Gastrocnemius medialis (tissue), 4 donors: Measurements from ENCODE around the gene C1QTNF8. TPM values are rescaled to one million over a fixed set of nuclear protein-coding genes. Genes with fewer than 3 reads are reported as not detected.

ENCODE experiments used
- ATAC-seq, 2 donors: fragments of 150-250 bp; one replicate each; pipeline ENCODE4 v1.9.1; 2016
- DNase-seq, 2 donors: peaks; one replicate each; pipeline ENCODE4 v3.0.0-alpha.2; 2019
- H3K27ac ChIP-seq, 4 donors: fragments of 200-600 bp; sonication (generic); 1 replicate in 1 of 4; 2 replicates in 3 of 4; pipeline ENCODE4 v1.5.1; 2016 to 2018; ENCODE audit warnings: mild to moderate bottlenecking in 2 of 4, moderate library complexity in 1 of 4
- H3K27me3 ChIP-seq, 3 donors: fragments of 200-600 bp; sonication (generic) in 2 of 3; 1 replicate in 1 of 3; 2 replicates in 2 of 3; pipeline versions ENCODE4 v1.5.1 to v1.6.0; 2016 to 2019; ENCODE audit warnings: mild to moderate bottlenecking in 1 of 3, moderate library complexity in 1 of 3
- H3K36me3 ChIP-seq, 2 donors: fragments of 200-600 bp; sonication (generic) in 1 of 2; one replicate each; pipeline ENCODE4 v1.5.1; 2017 to 2018
- H3K4me1 ChIP-seq, 2 donors: fragments of 200-600 bp; sonication (generic) in 1 of 2; one replicate each; pipeline ENCODE4 v1.5.1; 2016 to 2017; ENCODE audit warnings: mild to moderate bottlenecking in 2 of 2
- H3K4me3 ChIP-seq, 4 donors: fragments of 200-600 bp; sonication (generic) in 3 of 4; 1 replicate in 1 of 4; 2 replicates in 3 of 4; pipeline ENCODE4 v1.5.1; 2016 to 2019; ENCODE audit warnings: mild to moderate bottlenecking in 2 of 4
- H3K9me3 ChIP-seq, 3 donors: fragments of 200-600 bp; sonication (generic) in 2 of 3; 1 replicate in 1 of 3; 2 replicates in 2 of 3; pipeline ENCODE4 v1.5.1; 2016 to 2019
- POLR2A ChIP-seq, 2 donors: fragments of 450-650 bp; IDR thresholded peaks; one replicate each; pipeline ENCODE4 v1.6.1; 2017; ENCODE audit warnings: antibody characterized with exemption in 2 of 2, mild to moderate bottlenecking in 2 of 2, moderate library complexity in 2 of 2
- in situ Hi-C, 4 donors: fragments of 200-750 bp; cut with MboI; loops; one replicate each; pipeline versions ENCODE4 v1.15.0 to v1.8.0; 2017; ENCODE audit warnings: low sequenced_read_pairs in 4 of 4
- intact Hi-C: fragments of 100-400 bp; cut with DNase I; formaldehyde crosslinking; loops from one replicate; pipeline ENCODE4 v1.15.1; 2023; ENCODE audit warnings: low total_unique reads
- total RNA-seq, 4 donors: library from RNA; depleted of rRNA; stranded (reverse); fragments of >200 nt; gene quantifications; one replicate each; pipeline versions ENCODE4 v1.1.0 to v1.2.3, GENCODE V29; 2016
- TF ChIP-seq, protein P1 (sequence below), 5 experiments: fragments of 450-650 bp in 3 of 5; fragments of 200-600 bp in 2 of 5; sonication (generic) in 2 of 5; IDR thresholded peaks in 4 of 5; conservative IDR thresholded peaks in 1 of 5; 1 replicate in 4 of 5; 2 replicates in 1 of 5; pipeline ENCODE4 v1.5.1; 2016 to 2019; ENCODE audit warnings: antibody characterized with exemption in 5 of 5, mild to moderate bottlenecking in 3 of 5, moderate library complexity in 3 of 5

C1QTNF8 gene
- total RNA-seq, 4 donors from 2014 or later = not detected

GRCh38 chr16:1132431-1132830 lies 36.4 kb upstream of the C1QTNF8 start:
- no peak for DNase-seq
- H3K4me3 ChIP-seq = no peak overlapping the region
- no peaks in the 10 kb centered on the region for H3K9me3 ChIP-seq
- H3K36me3 ChIP-seq = no peaks in the 10 kb centered on the region
- no peak for TF ChIP-seq POLR2A (IDR thresholded peaks at IDR 0.05)
- TF ChIP-seq, protein P1, sequence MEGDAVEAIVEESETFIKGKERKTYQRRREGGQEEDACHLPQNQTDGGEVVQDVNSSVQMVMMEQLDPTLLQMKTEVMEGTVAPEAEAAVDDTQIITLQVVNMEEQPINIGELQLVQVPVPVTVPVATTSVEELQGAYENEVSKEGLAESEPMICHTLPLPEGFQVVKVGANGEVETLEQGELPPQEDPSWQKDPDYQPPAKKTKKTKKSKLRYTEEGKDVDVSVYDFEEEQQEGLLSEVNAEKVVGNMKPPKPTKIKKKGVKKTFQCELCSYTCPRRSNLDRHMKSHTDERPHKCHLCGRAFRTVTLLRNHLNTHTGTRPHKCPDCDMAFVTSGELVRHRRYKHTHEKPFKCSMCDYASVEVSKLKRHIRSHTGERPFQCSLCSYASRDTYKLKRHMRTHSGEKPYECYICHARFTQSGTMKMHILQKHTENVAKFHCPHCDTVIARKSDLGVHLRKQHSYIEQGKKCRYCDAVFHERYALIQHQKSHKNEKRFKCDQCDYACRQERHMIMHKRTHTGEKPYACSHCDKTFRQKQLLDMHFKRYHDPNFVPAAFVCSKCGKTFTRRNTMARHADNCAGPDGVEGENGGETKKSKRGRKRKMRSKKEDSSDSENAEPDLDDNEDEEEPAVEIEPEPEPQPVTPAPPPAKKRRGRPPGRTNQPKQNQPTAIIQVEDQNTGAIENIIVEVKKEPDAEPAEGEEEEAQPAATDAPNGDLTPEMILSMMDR (IDR thresholded peaks at IDR 0.05 in 4 of 5, conservative IDR thresholded peaks at IDR 0.05 in 1 of 5) = no peak
- H3K4me1 ChIP-seq = no peaks in the 10 kb centered on the region
- in situ Hi-C loops = no loop called here
- no peak for ATAC-seq
- intact Hi-C loops = no loop called here
- H3K27me3 ChIP-seq = peaks cover 4 to 23% (median 13%) of the 10 kb centered on the region in 3 donors
- no peak overlapping the region for H3K27ac ChIP-seq

- H3K27ac ChIP-seq = no peak overlapping the region
- H3K4me1 ChIP-seq = no peaks in the 10 kb centered on the region
- H3K4me3 ChIP-seq = no peak overlapping the region
- no peak for ATAC-seq
- no peaks in the 10 kb centered on the region for H3K9me3 ChIP-seq
- in situ Hi-C loops = no loop called here
- intact Hi-C loops = no loop called here
- TF ChIP-seq, protein P1 (IDR thresholded peaks at IDR 0.05 in 4 of 5, conservative IDR thresholded peaks at IDR 0.05 in 1 of 5) = no peak
- no peak for TF ChIP-seq POLR2A (IDR thresholded peaks at IDR 0.05)
- no peaks in the 10 kb centered on the region for H3K36me3 ChIP-seq
- H3K27me3 ChIP-seq = peaks cover 3 to 15% (median 13%) of the 10 kb centered on the region in 3 donors
- no peak for DNase-seq
Observed at GRCh38 chr16:1131378-1131994, 35.4 kb upstream of the C1QTNF8 start.

DNA sequence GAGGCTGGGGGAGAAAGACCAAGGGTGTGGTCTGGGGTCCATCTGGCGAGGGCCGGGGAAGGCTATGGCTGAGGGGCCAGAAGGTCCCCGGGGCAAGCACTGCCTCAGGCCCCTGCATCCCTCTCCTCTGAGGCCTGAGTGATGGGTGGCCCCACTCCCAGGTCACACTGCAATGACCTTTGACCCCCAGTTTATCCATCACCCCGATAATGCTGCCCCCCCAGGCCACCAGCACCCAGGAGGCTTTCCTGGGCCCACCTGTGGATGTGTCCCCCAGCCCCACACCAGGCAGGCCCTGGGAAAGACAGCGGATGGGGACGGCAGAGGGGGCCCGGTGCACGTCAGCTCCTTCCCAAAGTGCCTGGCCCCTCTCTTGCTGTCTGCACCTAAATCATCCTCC lies 34.3 kb upstream of the C1QTNF8 start:
- peaks cover 0 to 9% (median 4%) of the 10 kb centered on the region in 3 donors for H3K27me3 ChIP-seq
- no peak overlapping the region for H3K27ac ChIP-seq
- in situ Hi-C loops (no loop called here), intact Hi-C loops (no loop called here)
- DNase-seq (no peak), ATAC-seq (no peak)
- H3K36me3 ChIP-seq = no peaks in the 10 kb centered on the region
- no peaks in the 10 kb centered on the region for H3K9me3 ChIP-seq
- H3K4me1 ChIP-seq = no peaks in the 10 kb centered on the region
- TF ChIP-seq, protein P1 (IDR thresholded peaks at IDR 0.05 in 4 of 5, conservative IDR thresholded peaks at IDR 0.05 in 1 of 5) = no peak
- TF ChIP-seq POLR2A (IDR thresholded peaks at IDR 0.05) = no peak
- no peak overlapping the region for H3K4me3 ChIP-seq

- Histone ChIP-seq H3K27ac (no peak overlapping the region), H3K4me3 (no peak overlapping the region), H3K9me3 (no peaks in the 10 kb centered on the region), H3K27me3 (peaks cover 2 to 4% (median 3%) of the 10 kb centered on the region in 3 donors), H3K4me1 (no peaks in the 10 kb centered on the region), H3K36me3 (no peaks in the 10 kb centered on the region)
- TF ChIP-seq, protein P1 (IDR thresholded peaks at IDR 0.05 in 4 of 5, conservative IDR thresholded peaks at IDR 0.05 in 1 of 5) = no peak
- TF ChIP-seq POLR2A (IDR thresholded peaks at IDR 0.05) = no peak
- in situ Hi-C loops (no loop called here), intact Hi-C loops (no loop called here)
- ATAC-seq = no peak
- no peak for DNase-seq
Observed at GRCh38 chr16:1129106-1129960, 33.3 kb upstream of the C1QTNF8 start.
